Skeletal muscle cell (primary cell): Measurements from ENCODE around the gene TREML4.
"Not testable (repeated sequence)": the region's sequence is repeated elsewhere in the genome, so short reads cannot be mapped to it uniquely, and the experiment has no call there.

Experiments used
- DNase-seq: peaks from one replicate; pipeline ENCODE4 v3.0.0-alpha.2; 2010; ENCODE audit warnings: low read depth
- H3K4me3 ChIP-seq: 2 replicates; pipeline ENCODE4 v1.5.1; 2011; ENCODE audit warnings: low read depth, mild to moderate bottlenecking, control low read depth, low read length, moderate library complexity

TREML4 gene

DNA sequence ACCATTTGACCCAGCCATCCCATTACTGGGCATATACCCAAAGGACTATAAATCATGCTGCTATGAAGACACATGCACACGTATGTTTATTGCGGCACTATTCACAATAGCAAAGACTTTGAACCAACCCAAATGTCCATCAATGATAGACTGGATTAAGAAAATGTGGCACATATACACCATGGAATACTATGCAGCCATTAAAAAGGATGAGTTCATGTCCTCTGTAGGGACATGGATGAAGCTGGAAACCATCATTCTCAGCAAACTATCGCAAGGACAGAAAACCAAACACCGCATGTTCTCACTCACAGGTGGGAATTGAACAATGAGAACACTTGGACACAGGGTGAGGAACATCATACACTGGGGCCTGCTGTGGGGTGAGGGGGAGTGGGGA is 18.4 kb downstream of the TREML4 start:
- not testable (repeated sequence) for H3K4me3 ChIP-seq, DNase-seq

DNA sequence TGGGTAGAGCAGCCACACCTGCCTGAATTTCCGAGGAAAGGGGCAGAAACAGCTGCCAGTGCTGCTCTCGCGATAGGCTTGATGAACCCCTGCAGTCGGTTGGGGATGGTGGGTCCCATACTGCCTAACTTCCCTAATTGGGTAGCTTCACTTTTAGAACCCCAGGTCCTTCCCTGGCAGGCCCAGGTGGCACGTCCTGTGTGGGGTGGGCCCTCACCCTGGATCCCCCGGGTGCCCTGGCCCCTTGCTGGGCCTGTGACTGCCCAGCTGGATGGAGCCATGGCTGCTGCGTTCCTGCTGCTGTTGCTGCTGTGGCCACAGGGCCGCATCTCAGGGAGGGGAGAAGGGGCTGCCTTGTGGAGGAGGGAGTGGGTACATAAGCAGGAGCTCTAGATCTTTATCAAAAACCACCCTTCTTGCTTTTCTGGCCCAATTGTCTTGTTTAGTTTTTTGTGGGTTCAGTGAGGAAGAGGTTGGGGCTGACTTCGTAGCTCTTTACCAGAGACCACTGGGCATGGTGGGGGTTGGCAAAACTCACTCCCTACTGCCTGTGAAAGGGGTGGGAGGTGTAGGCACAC is 19.2 kb downstream of the TREML4 start:
- H3K4me3 ChIP-seq = no peak overlapping the region
- DNase-seq = no peak

DNA sequence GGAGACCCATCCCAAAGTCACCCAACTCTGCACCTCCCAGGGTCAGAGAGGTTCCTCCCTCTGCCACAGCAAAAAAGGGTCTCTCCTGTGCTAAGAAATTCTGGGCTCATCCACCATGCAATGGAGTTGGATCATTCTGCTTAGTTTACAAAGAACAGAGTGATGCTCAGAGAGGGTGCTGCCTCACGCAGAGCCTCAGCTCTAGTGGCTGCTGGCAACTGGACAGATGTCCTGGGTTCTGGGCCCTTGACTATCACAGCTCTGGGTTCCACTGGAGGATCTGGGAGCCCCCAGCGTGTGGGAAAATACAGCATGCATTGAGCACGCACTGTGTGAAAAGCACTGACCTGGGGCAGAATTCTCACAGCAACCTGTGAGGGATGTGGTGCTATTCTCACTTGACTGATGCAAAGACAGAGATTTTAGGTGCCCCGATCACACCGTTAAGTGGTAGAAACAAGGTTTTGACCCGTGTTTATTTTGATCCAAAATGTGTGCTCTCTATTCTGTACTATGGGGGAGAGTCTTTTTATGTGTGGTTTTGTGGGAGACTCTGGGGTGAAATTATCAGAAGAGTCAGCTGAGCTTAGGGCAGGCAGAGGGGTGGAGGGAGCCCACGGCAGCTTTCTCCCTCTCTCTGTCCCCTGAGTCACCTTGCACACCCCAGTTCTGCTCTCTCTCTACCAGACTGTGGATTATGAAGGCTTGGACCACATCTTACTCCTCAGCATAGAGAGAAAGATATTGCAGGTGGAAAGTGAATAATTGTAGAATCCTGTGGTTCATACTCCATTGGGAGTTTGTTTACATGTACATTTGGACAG is 19.9 kb downstream of the TREML4 start:
- H3K4me3 ChIP-seq = no peak overlapping the region
- DNase-seq = no peak

DNA sequence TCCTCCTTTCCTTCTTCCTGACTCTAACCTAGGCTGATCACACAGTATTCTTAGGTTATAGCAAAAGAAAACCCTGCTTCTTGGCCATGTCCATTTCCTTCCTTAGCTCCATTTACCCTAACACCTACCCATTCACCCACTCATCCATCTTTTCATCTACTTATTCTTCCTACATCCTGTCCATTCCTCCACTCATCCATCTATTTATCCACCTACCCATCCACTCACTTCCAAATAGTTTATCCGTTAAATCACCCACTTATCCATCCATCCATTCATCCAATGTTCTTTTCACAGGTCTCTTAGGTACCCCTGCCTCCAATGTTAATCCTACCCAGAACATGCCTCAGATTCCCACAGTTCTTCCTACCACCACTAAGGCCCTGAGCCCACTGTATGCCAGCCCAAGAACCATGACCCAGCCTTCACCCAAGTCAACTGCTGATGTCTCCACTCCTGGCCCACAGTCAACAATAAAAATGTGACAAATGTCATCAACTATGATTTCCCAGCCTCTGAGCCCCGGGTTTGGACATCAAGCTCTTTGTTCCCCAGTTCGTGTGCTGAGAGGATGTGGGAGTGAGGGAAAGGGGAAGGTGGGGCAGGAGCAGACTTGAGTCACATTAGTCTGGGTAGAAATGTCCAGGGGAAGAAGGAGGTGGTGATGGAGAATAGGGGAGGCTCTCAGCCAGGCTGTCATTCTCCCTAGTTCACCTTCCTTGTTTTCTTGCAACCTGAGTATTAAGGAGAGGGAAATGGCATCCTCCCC is 24.4 kb downstream of the TREML4 start:
- DNase-seq = no peak
- no peak overlapping the region for H3K4me3 ChIP-seq

DNA sequence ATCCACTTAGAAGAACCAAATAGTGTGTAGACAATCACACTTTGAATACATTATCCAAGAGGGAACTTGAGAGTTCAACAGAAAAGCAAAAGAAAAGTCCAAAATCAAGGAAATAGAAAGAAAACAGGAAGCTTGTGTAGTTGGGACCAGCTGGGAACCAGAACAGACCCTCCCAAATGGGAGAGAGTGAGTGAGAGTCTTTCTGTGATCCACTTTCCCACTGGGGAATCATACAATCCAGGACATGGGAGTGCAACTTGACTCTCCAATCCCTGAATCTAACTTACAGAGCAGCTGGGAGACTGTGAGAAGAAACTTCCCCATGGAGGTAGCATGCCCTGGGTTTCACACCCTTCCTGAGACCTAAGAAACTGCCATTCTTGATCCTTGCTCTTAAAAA is 27.0 kb downstream of the TREML4 start:
- no peak for DNase-seq
- no peak overlapping the region for H3K4me3 ChIP-seq

DNA sequence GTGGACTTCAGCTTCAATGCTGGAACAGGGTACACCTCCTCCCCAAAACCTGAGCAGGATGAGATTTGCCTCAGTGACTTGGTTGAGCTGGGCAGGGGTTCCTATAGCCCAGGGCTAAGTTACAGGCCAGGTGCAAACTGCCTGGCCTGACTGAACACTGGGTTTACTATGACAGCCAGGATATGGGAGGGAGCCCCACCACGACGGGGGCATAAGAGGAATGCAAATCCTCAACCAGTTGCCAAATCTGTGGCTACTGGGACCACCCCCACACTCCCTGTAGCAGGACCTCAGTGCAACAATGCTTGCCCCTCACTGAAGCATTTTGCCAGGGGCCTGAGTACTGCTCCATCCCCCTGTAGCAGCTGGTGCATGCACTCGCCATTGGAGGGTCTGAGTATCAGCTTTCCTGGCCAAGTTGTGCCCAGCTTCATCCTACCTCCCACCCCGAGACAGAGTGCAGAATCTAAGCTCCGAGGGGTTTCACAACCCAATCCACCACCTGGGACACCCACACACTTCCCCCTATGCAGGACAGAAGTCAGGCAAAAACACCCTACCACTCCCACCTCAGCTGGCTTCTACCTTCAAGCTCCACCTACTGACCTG is 27.6 kb downstream of the TREML4 start:
- H3K4me3 ChIP-seq = no peak overlapping the region
- no peak for DNase-seq

DNA sequence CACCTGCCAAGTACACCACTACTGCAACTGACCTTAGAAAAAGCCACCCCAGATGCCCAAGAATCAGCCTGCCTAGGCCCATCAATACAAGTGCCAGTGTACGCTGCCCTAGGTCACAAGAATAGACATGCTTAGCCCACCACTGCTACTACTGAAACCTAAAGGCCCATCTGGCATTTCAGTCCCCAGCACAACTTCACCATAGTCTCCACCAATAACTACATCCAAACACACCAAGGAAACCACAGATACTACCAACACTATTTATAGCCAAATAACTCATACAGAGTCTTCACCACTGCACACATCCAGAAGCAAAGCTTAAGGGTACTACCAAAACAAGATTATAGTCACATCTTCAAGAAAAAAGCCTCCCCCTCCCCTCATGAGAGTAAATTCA is 28.2 kb downstream of the TREML4 start:
- H3K4me3 ChIP-seq = no peak overlapping the region
- no peak for DNase-seq

DNA sequence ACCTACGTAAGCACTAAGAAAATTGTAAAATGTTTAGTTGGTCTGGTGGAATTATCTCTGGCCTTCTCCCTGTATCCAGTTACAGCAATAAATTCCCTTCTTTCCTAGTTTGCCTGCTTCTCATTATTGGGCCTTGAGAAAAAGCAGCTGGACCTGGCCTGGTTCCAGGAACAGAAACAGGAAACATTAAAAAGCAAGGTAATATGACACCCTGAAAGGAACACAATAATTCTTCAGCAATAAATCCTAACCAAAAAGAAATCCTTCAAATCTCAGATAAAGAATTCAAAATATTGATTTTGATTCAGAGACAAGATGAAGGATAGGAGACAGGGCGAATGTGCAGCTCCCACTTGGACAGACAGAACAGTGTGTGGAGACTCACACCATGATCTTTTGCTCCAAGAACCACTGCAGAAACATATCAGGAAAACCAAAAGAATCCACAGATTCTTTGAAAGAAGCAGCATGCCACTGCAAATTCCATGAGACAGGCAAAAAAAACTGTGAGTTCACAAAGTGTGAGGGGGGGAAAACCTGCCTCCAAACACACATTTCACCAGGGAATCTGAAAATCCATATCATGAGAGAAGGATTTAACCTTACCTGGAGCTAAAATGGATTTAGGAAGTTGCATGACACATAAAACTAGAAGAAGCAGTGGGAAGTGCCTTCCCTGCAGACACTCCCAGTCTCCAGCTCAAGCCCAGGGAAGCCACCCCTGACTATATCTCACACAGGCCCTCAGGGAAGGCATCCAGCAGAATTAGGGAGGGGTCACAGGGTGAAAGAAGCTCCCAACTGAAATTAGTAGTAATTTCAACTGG is 29.4 kb downstream of the TREML4 start:
- no peak overlapping the region for H3K4me3 ChIP-seq
- DNase-seq = peak; percentile 39

DNA sequence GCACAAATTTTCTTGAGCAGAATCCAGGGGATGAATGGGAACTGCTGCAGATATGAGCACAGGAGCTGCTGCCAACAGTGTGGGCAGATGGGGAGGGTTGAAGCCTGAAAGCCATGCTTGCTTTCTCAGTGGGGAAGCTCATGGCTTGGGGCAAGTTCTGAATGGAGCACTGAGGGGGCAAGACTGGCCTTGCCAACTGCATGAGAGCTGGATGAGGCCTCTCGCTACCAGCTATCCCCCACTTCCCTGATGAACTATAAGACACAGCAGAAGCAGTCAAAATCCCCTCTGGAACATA is 30.0 kb downstream of the TREML4 start:
- H3K4me3 ChIP-seq = no peak overlapping the region
- DNase-seq = no peak

DNA sequence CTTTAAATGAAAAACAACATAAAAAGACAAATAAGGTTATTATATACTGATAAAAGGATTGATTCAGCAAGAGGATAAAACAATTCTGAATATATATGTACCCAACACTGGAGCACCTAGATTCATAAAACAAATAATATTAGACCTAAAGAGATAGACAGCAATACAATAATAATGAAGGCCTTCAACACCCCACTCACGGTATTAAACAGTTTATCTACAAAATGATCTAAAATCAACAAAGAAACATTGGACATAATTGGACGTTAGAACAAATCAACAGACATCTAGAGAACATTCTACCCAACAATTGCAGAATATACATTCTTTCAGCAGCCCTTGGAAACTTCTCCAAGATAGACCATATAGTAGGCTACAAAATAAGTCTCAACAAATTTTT is 34.3 kb downstream of the TREML4 start:
- no peak for DNase-seq
- H3K4me3 ChIP-seq = no peak overlapping the region

DNA sequence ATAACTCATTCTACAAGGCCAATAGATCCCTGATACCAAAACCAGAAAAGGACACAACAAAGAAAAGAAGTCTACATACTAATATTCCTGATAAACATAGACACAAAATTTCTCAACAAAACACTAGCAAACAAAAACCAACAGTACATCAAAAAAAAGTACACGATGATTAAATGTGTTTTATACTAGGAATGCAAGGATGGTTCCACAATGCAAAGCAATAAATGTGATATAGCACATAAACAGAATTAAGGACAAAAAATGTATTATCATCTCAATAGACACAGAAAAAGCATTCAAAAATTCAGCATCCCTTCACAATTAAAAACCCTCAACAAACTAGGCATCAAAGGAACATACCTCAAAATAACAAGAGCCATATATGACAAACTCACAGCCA is 35.1 kb downstream of the TREML4 start:
- no peak overlapping the region for H3K4me3 ChIP-seq
- no peak for DNase-seq

DNA sequence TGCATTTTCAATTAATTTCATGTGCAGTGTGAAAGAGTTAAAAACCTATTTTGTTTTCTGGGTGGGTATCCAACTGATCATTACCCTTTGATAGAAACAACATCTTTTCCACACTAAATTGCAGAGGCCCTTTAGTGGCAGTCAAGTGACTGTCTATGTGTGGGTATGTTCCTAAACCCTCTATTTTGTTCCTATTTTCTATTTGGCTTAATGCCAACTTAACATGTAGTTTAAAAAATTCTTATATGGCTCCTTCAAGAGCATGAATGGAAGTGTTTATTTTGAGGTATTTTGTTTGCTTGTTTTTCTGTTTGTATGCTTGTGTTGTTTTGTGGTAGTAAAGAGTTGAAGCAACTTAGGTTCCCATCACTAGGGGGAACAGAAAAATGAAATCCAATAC is 38.4 kb downstream of the TREML4 start:
- no peak overlapping the region for H3K4me3 ChIP-seq
- no peak for DNase-seq

DNA sequence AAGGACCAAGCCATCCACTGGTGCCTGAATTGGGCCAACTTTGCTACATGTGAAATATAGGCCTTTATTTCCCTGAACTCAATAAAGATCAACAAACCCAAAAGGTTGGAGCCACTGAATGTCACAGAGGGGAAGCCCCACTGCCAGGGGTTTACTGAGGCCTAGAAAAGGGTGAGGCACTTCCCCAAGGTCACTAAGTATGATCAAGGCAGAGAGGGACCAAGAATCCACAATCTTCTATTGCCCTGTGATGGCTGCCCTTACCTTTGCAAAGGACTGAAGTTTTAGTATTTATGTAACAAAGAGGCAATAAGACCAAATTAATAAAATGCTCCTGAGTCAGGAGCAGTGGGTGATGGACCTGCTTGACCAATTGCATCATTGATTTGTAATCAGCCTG is 40.3 kb downstream of the TREML4 start:
- DNase-seq = no peak
- H3K4me3 ChIP-seq = no peak overlapping the region

DNA sequence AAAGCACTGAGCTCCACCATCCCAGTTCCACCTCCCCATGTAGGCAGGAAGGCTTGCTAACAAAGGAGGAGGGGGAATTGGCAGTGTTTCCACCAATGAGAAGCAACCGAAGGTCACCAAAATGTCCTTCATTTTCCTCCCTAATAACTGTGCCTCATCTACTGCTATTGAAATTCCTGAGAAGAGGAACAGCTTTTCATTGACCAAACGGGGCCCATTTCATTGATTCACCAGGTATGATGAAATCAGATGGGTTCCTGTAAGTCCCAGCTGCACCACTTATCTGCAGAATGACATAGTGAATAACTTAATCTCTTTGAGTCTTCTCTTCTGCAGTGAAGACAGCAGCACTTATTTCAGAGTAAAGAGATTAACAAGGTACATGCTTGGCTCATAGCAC is 41.0 kb downstream of the TREML4 start:
- H3K4me3 ChIP-seq = no peak overlapping the region
- DNase-seq = no peak

DNA sequence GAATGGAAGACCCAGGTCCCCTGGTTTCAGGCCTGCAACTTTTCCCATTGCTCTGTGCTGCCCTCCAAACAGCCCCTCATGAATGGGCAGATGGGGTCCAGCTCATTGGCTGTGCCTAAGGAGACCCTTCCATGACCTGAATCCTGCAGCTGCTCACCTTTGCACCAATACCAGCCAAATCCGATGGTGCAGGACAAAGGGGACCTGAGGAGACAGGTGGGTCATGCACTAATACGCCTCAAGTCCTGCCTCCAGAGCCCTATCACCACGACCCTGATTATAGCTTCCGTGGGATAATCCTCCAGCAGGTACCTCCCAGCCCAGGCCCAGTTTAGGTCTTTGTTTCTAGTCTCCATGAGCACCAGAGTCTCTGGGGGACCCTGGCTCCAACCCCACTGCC is 41.6 kb downstream of the TREML4 start:
- DNase-seq = no peak
- H3K4me3 ChIP-seq = no peak overlapping the region

DNA sequence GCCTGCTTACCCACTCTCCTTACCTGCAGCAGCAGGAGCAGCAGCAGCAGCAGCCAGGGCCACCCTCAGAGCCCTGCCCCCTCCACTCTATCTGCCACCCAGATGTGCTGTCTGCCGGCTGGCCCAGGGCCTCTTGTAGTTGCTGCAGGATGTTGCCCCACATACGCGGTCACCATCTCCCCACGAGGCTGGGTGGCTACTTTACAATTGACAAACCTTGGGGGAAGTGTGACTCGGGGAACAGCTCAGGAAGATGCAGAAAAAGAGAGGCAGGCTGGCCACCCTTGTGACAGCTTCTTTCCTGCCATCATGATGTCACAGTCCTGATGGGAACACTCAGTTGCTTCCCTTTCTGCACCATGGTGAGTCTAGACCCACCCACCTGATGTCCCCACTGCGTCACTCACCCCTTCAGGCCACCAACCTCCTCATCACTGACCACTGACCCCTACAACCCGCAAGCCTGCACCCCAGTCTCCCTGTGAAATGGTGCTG is 43.8 kb downstream of the TREML4 start:
- DNase-seq = no peak
- no peak overlapping the region for H3K4me3 ChIP-seq

DNA sequence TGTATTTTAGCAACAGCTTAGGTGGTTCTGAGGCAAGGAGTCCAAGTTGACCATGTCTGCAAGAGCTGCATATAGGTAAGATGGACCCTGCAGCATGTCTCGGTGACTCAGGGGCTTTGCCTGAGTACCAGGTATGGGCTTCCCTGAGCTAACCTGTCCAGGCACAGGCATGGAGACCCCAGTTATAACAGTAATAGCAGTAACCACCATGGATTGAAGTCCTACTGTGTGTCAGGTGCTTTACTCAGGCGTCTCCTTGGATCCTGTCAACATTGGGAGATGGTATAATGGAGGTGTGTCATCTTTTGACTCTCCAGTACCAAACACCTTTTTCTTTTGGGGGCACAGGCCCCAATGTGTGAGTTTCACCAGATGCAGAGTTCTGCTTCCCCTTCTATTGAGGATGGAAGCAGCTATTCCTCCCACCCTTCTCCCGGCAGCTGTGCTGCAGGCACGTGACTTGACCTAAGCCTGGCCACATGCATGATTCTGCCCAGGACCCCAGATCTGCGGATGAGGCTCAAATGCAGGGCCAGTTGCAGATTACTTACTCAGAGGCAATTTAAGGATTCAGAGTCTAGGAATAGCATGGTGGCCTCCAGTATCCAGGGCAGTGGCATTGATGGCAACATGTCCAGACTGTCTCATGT is 44.6 kb downstream of the TREML4 start:
- H3K4me3 ChIP-seq = no peak overlapping the region
- DNase-seq = no peak

DNA sequence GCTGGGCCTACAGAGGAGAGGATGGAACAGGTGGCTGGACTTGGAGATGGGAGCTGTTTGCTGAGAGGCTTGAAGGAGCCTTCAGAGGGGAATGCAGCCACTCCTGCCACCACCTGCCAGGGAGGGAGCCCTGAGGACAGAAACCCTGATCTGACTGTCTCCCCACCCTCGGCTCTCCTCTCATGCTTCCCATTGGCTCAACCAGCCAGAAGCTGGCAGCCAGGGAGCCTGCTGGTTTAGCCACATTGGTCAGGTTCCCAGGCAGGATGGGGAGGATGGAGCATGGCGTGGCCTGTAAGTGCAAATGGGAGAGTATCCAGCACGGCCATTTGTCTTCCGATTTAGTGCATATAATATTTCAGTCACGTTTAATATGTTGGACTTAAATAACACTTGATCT is 45.6 kb downstream of the TREML4 start:
- DNase-seq = no peak
- no peak overlapping the region for H3K4me3 ChIP-seq

DNA sequence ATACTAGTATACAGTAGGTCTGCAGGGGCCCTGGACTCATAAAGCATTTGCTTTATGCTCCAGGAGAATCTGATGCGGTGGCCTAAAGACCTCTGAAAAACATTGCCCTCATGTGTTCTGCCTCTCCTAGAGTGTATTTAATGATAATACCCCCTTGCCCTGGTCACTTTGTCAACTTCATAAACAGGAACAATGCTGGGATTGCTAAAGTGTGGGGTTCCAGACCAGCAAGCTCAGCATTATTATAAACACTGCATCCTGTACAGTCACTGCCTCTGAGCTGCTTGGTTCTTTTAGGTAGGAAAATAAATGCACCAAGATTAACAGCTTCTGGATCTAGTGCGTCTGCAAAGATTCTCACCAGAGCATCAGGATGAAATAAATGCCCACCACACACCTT is 46.1 kb downstream of the TREML4 start:
- no peak overlapping the region for H3K4me3 ChIP-seq
- DNase-seq = no peak
